Measurements from ENCODE around the gene PRPSAP1.

Gene PRPSAP1

DNA sequence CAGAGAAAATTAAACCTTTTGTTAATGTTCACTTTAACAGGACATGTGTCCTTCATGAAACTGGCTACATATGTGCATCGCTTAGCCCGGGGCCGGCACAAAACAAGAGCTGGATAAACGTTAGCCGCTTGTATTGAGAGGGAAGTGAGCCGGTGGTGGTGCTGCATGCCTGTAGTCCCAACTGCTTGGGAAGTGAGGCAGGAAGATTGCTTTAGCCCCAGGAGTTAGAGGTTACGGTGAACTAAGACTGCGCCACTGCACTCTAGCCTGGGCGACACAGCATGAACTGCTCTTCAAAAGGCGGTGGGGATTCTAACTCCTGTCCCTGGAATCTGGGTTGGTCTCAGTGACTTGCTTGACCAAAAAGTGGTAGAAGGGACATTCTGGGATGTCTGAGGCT, 15.7 kb upstream of the PRPSAP1 start:
- POLR2A ChIA-PET (ENCODE audit: low non-redundant PET), result no interaction called here
- TF ChIP-seq, protein P1, sequence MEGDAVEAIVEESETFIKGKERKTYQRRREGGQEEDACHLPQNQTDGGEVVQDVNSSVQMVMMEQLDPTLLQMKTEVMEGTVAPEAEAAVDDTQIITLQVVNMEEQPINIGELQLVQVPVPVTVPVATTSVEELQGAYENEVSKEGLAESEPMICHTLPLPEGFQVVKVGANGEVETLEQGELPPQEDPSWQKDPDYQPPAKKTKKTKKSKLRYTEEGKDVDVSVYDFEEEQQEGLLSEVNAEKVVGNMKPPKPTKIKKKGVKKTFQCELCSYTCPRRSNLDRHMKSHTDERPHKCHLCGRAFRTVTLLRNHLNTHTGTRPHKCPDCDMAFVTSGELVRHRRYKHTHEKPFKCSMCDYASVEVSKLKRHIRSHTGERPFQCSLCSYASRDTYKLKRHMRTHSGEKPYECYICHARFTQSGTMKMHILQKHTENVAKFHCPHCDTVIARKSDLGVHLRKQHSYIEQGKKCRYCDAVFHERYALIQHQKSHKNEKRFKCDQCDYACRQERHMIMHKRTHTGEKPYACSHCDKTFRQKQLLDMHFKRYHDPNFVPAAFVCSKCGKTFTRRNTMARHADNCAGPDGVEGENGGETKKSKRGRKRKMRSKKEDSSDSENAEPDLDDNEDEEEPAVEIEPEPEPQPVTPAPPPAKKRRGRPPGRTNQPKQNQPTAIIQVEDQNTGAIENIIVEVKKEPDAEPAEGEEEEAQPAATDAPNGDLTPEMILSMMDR (conservative IDR thresholded peaks at IDR 0.05; ENCODE audit: low read depth), result no peak
- no peak for DNase-seq (ENCODE audit: low spot score)
- H3K27ac ChIP-seq, result peak overlapping the region; percentile 95
- CTCF ChIA-PET, result interaction anchor here (0.7 to 2.4 kb wide), 7 partner anchors 13 to 493 kb away, joined by 3 to 22 read pairs (median 4); partner anchors contain the start of genes PRPSAP1 and SPHK1

GRCh38 chr17:76368545-76368944, 14.8 kb upstream of the PRPSAP1 start:
- POLR2A ChIA-PET (ENCODE audit: low non-redundant PET), result no interaction called here
- no peak overlapping the region for H3K27ac ChIP-seq
- DNase-seq (ENCODE audit: low spot score), result no peak
- CTCF ChIA-PET, result interaction anchor here (0.7 to 2.1 kb wide), 3 partner anchors 13 to 493 kb away, joined by 3 to 19 read pairs (median 3); no protein-coding TSS in a partner anchor
- TF ChIP-seq, protein P1 (conservative IDR thresholded peaks at IDR 0.05; ENCODE audit: low read depth), result no peak

GRCh38 chr17:76367642-76368041, 13.9 kb upstream of the PRPSAP1 start:
- no peak for DNase-seq (ENCODE audit: low spot score)
- CTCF ChIA-PET, result no interaction called here
- TF ChIP-seq, protein P1 (conservative IDR thresholded peaks at IDR 0.05; ENCODE audit: low read depth), result no peak
- POLR2A ChIA-PET (ENCODE audit: low non-redundant PET), result no interaction called here
- no peak overlapping the region for H3K27ac ChIP-seq

DNA sequence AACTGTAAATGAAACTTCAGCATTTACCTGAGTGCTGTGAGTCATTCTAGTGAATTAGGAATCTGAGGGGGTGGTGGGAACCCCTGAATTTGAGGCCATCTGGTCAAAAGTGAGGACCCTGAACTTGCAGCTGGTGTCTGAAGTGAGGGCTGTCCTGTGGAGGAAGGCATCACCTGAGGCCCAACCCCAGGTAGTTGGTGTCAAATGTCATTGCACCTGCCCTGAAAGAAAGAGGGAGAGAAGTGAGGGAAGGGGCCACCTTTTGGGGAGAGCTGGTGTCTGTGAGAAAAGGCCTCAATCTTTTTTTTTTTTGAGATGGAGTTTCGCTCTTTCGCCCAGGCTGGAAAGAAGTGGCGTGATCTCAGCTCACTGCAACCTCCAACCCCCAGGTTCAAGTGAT, 12.5 kb upstream of the PRPSAP1 start:
- no peak overlapping the region for H3K27ac ChIP-seq
- CTCF ChIA-PET, result interaction anchor here (0.7 to 1.2 kb wide), 6 partner anchors 17 to 32 kb away, joined by 3 to 9 read pairs (median 4); partner anchors contain the start of gene SPHK1
- POLR2A ChIA-PET (ENCODE audit: low non-redundant PET), result no interaction called here
- DNase-seq (ENCODE audit: low spot score), result no peak
- TF ChIP-seq, protein P1 (conservative IDR thresholded peaks at IDR 0.05; ENCODE audit: low read depth), result no peak

GRCh38 chr17:76365256-76365903, 11.7 kb upstream of the PRPSAP1 start:
- ChIA-PET POLR2A (ENCODE audit: low non-redundant PET) (no interaction called here), CTCF (interaction anchor here (0.5 to 3.6 kb wide), 12 partner anchors 9 to 144 kb away, joined by 3 to 14 read pairs (median 4); partner anchors contain the start of gene SPHK1)
- no peak for DNase-seq (ENCODE audit: low spot score)
- H3K27ac ChIP-seq, result 0 out of 2 replicates have a peak overlapping the region, but pooled peaks have one; percentile 17
- TF ChIP-seq, protein P1 (conservative IDR thresholded peaks at IDR 0.05; ENCODE audit: low read depth), result no peak; the same call in 1 of the 2 replicates

DNA sequence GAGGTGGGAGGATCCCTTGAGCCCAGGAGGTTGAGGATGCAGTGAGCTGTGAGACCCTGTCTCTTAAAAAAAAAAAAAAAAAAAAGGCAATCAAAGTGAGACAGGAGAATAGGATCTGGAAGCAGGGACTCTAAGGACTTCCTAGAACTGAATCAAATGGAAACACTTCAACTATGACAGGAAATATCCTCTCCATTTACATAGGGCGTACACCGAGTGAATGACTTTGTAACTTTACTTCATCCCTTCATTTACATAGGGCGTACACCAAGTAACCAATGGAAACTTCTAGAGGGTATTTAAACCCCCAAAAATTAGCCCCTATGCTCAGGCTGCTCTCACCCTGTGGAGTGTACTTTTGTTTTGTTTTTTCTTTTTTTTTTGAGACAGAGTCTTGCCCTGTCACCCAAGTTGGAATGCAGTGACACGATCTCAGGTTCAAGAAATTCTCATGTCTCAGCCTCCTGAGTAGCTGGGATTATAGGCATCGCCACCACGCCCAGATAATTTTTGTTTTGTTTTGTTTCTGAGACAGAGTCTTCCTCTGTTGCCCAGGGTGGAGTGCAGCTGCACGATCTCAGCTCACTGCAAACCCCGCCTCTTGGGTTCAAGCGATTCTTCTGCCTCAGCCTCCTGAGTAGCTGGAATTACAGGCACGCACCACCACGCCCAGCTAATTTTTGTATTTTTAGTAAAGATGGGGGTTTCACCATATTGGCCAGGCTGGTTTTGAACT, 9.6 kb upstream of the PRPSAP1 start:
- peak overlapping the region; percentile 94 for H3K27ac ChIP-seq
- DNase-seq (ENCODE audit: low spot score), result no peak
- ChIA-PET CTCF (interaction anchor here (3.1 to 3.6 kb wide), 2 partner anchors 22 to 34 kb away, joined by 10 to 14 read pairs; no protein-coding TSS in a partner anchor), POLR2A (ENCODE audit: low non-redundant PET) (no interaction called here)
- TF ChIP-seq, protein P1 (conservative IDR thresholded peaks at IDR 0.05; ENCODE audit: low read depth), result no peak
